GM19455 (cell line): ENCODE measurements around the gene ZNF764.
"Not testable (repeated sequence)": the region's sequence is repeated elsewhere in the genome, so short reads cannot be mapped to it uniquely, and the experiment has no call there.

ENCODE experiments used
- ATAC-seq: cut with Tn5 transposase; IDR thresholded peaks from one replicate; pipeline ENCODE4 v1.9.1; 2021; ENCODE audit not compliant: unreplicated experiment

The ZNF764 gene

GRCh38 chr16:30551781-30552180, 6.4 kb downstream of the ZNF764 start:
- no peak for ATAC-seq

GRCh38 chr16:30548416-30549253, 9.5 kb downstream of the ZNF764 start:
- no peak for ATAC-seq

DNA sequence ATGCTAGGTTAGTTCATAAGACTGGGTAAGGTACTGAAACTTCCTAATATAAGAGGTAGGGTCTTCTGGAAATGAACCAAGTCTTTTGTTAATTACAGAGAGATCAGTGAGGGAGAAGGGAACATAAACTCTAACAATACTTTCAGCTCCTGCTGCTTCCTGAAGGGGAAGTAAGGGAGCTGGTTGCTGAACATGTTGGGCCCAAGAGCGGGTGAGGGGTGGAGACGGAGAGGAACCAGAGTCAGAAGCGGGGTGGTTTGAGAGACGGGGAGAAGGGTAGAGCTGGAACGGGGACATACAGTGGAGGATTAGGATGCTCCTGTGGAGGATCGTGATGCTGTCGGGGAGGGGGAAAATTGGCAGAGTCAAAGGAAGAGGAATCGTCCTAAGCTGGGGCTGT, 12.1 kb downstream of the ZNF764 start:
- no peak for ATAC-seq

GRCh38 chr16:30543067-30543466, 15.1 kb downstream of the ZNF764 start:
- ATAC-seq: no peak

- ATAC-seq: no peak
Observed at GRCh38 chr16:30541502-30542329, 16.5 kb downstream of the ZNF764 start.

DNA sequence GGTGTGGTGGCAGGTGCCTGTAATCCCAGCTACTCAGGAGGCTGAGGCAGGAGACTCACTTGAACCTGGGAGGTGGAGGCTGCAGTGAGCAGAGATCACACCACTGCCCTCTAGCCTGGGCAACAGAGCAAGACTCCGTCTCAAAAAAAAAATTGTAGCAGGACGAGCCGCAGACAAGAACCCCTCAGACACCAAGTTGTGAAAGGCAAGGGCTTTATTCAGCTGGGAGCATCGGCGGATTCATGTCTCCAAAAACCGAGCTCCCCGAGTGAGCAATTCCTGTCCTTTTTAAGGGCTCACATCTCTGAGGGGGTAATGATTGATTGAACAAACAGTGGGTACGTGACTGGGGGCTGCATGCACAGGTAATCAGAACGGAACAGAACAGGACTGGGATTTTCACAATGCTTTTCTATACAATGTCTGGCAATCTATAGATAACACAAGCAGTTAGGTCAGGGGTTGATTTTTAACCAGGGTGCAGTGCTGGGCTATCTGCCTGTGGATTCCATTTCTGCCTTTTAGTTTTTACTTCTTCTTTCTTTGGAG, 17.2 kb downstream of the ZNF764 start:
- not testable (repeated sequence) for ATAC-seq

GRCh38 chr16:30539986-30540526, 18.1 kb downstream of the ZNF764 start:
- not testable (repeated sequence) for ATAC-seq

DNA sequence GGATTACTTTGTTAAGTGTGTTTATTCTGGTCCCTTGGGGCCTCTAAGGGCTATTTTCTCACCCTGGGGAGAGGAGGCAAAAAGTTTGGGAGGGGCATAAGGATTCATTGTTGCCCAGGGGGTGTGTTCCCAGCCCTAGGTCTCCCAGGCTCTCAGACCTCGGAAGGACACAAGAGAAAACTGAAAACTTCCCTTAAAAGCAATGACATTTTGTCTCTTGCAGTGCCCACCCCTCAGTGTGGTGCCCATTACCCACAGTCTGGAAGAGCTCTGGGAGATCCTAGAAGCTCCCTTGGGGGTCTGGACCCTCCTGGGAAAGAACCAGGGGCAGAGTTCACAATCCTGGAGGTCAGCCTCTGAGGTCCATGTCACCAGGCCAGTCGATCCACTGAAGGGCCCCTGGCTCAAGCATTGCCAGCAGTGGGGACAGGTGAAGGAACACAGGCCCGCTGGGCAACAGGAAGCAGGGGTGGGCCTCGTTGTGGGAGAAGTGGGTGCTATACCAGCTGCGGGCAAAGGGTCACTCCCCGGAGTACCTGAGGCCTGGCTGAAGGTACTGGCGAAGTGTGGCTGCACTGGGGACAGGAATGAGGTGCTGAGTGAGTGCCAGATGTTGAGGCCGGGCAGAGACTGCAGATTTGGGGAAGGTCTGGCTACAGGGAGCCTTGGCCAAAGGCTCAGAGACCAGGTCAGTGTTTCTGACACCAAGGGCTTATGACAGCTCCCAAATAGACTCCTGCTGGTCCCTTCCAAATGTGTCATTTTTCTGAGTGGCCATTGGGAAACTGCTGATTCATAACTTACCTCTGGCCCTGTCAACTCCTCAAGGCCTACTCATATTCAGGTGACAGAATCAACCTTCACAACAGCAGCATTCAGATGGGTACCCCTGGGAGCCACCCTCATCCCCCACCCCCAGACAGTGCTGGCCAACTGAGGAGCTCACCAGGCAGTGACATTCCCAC, 18.9 kb downstream of the ZNF764 start:
- ATAC-seq: no peak

DNA sequence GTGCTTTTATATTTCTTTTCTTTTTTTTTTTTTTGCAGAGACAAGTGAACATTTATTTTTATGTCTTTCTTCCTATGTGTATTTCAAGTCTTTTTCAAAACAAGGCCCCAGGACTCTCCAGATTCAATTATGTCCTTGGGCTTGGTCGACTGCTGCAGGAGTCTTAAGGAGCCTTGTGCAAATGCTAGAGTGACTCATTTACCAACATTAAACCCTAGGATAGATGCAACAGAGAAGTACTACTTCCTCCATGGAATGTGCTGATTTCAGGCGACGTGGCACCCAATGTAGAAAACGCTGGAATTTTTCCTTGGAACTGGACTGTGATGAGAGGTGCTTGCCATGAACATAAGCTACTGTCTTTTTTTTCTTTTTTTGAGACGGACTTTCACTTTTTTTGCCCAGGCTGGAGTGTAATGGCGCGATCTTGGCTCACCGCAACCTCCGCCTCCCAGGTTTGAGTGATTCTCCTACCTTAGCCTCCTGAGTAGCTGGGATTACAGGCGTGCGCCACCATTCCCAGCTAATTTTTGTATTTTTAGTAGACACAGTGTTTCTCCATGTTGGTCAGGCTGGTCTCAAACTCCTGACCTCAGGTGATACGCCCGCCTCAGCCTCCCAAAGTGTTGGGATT, 21.7 kb downstream of the ZNF764 start:
- not testable (repeated sequence) for ATAC-seq

DNA sequence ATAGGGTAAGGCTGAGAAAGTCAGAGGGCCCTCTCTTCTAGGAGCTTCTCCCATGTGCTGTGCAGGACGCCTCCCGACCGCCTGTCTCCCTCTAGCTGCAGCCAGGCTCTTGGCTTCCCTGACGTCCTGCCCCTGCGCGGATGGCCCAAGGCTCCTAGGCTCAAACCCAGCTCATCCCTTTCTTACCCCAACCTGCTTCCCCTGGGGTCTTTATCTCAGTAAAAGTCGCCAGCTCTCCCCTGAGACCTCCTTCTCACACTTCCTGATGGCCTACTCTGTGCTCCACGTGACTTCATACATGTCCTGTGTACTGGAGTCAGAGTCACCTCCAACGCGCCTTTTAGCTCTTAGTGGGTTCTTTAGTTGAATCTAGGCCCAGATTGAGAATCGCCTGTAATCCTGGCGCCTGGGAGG, 22.4 kb downstream of the ZNF764 start:
- ATAC-seq: peak; percentile 41

DNA sequence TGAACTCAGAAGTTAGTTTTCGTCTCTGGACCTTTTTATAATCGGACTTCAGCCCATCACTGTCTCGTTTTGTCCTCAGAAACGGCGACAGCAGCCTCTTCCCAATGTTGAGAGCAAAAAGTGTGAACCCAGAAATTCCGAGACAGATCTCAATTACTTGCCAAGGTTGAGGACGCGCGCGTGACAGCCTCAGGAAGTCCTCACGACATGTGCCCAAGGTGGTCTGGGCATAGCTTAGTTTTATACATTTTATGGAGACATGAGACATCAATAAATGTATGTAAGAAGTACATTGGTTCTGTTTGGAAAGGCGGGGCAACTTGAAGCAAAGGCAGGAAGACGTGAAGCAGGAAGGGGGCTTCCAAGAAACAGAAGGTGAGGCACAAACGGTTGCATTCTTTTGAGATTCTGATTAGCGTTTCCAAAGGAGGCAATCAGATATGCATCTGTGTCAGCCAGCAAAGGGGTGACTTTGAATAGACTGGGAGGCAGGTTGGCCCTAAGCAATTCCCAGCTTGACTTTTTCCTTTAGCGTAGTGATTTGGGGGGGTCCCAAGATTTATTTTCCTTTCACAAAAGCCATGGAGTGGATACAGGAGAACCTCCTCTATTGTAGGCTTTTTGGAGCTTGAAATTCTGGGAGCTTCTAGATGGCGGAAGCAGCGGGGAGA, 22.9 kb downstream of the ZNF764 start:
- no peak for ATAC-seq

DNA sequence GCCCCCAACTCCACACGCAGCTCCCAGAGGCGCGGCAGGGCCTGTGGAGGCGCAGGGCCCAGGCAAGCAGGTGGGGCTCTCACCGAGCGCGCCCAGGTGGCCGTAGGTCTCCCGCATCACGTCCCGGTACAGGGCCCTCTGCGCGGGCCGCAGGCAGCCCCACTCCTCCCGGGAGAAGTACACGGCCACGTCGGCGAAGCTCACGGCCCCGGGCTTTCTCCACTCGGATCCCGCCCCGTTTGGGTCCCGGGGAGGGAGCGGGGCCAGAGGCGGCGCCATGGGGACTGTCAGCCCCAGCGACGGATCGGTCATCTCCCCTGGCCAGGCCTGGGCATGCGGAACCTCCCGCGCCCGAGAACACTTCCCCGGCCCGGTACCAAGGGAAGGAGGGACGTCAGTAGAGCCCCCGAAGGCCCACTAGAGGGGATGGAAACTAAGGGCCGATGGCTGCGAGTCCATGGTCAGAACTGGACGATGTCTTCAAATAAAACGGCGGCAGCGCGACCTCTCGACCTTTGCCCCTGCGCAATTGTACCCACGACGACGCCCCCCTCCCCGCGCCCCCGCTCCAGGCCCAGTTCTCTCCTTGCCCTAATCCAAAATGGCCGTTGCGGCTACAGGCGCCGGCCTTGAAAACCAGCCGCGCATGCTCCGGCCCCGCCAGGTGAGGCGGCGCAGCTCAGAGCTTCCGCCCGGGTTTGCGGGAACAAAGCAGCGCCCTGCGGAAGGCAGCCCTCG, 23.6 kb downstream of the ZNF764 start, which contains the start of gene ZNF747:
Gene ZNF747 (minus strand): TSS at position 491 of the 738 bp plus-strand sequence. CDS start 179 bp downstream, at position 312.
- ATAC-seq: no peak

DNA sequence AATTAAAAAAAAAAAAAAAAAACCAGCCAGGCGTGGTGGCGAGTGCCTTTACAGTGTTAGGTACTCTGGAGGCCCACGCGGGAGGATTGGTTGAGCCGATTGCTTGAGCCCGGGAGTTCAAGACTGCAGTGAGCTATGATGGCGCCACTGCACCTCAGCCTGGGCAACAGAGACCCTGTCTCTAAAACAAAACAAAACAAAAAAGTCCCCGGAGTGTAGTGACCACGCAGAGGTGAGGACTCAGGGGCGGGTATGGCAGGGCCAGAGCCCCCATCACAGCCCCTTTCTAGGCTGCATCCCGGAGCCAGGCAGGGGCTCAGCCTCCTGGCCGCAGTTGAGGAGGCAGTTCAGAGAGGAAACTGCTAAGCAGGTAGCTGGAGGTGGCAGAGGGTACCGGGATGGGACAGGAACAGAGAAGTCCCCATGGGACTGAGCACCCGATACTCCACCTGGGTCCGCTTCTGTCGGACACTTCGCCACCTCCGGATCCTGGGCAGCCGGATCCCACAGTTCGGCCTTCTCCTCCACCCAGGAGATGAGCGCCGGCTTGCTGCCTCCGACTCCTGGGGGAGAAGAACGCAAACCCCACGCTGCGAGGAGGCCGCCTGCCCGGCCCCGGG, 24.3 kb downstream of the ZNF764 start:
- ATAC-seq: no peak

DNA sequence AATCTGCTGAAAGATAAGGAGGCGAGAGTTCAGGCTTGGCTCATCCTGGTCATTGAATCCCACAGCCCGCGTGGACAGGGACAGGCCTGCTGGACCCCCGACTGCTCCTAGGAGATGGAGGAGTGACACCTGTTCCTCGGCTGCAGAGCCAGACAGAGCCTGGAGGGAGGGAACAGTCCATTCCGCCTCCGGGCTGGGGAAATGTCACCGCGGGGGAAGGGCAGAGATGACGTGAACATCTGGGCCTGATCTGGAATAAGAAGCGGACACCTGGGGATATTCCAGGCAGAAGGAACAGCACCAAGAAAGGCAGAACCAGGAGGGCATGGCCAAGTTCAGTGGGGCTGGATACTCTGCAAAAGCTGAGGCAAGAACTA, 25.0 kb downstream of the ZNF764 start:
- ATAC-seq: no peak

GRCh38 chr16:30532285-30533145, 25.7 kb downstream of the ZNF764 start:
- no peak for ATAC-seq

- ATAC-seq: no peak
Observed at GRCh38 chr16:30530163-30531037, 27.8 kb downstream of the ZNF764 start.
